Mesothelial cell of epicardium (in vitro differentiated cells): Measurements from ENCODE around the gene PCYOX1L. TPM values are rescaled to one million over a fixed set of nuclear protein-coding genes. Genes with fewer than 3 reads are reported as not detected.

ENCODE experiments used
- DNase-seq, 2 experiments: peaks; one replicate each; pipeline ENCODE4 v3.0.0; 2021; ENCODE audit warnings: low spot score in 2 of 2; ENCODE audit not compliant: unreplicated experiment in 2 of 2
- H3K27ac Mint-ChIP-seq: 2 replicates; pipeline ENCODE4 v1.8.0; 2021; ENCODE audit warnings: mixed read lengths
- H3K27me3 Mint-ChIP-seq: 2 replicates; pipeline ENCODE4 v1.8.0; 2021; ENCODE audit warnings: low read depth, mixed read lengths
- H3K36me3 Mint-ChIP-seq: 2 replicates; pipeline ENCODE4 v1.8.0; 2021; ENCODE audit warnings: mixed read lengths
- H3K4me1 Mint-ChIP-seq: 2 replicates; pipeline ENCODE4 v1.8.0; 2021; ENCODE audit warnings: mixed read lengths
- H3K4me3 Mint-ChIP-seq: 2 replicates; pipeline ENCODE4 v1.8.0; 2021; ENCODE audit warnings: mild to moderate bottlenecking, moderate library complexity, mixed read lengths
- H3K9me3 Mint-ChIP-seq: 2 replicates; pipeline ENCODE4 v1.8.0; 2021; ENCODE audit warnings: mixed read lengths
- CTCF ChIP-seq: fragments of 200-600 bp; sonication (generic); IDR thresholded peaks from one replicate; pipeline ENCODE4 v1.5.0; 2021; ENCODE audit warnings: antibody characterized with exemption; ENCODE audit not compliant: unreplicated experiment
- total RNA-seq: library from RNA; stranded (reverse); gene quantifications from 3 replicates; pipeline ENCODE4 v1.2.1, GENCODE V29; 2021

Gene PCYOX1L
- total RNA-seq, 1 donor from 2014 or later: 23.2 TPM

DNA sequence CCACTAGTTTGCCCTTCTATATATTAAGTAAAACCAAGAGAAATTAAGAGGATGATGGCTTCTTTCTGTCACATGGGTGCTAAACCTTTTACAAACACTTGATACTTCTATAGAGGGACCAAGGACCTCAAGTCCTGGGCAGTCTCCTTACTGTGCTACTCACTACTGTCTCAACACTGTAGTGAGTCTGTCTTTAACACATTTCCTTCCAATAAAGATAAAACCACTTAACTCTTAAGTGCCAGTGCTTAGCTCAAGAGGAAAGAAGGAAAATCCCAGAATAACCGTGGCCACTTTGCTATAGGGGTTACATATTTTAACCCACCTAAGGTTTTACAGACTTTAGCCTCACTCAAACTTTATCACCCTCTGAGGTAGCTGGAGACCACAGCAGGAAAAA lies 16.9 kb upstream of the PCYOX1L start:
- no peak for DNase-seq
- no peak for TF ChIP-seq CTCF
- Mint-ChIP-seq H3K36me3 (no peaks in the 10 kb centered on the region), H3K27ac (no peak overlapping the region), H3K27me3 (peaks cover 4% of the 10 kb centered on the region), H3K9me3 (no peaks in the 10 kb centered on the region), H3K4me1 (peaks cover 27% of the 10 kb centered on the region), H3K4me3 (no peak overlapping the region)

DNA sequence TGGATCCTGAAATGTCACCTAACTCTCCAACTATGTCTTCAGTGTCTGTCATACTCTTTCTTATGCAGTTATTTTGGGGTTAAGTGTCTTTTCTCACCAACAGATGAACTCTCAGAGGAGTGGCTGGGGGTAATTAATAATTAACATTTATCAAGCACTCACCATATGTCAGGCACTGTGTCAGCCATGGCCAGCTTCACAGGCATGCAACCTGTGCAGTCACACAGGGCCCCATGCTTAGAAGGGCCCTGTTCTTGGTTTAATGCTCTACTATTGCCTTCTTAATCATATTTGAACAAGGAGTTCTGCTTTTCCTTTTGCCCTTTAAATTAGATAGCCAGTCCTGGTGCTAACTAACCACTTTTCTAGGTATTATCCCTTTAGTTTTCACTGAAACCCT lies 16.0 kb upstream of the PCYOX1L start:
- peaks cover 29% of the 10 kb centered on the region for H3K4me1 Mint-ChIP-seq
- no peak for DNase-seq
- H3K27ac Mint-ChIP-seq: no peak overlapping the region
- no peaks in the 10 kb centered on the region for H3K9me3 Mint-ChIP-seq
- H3K4me3 Mint-ChIP-seq: no peak overlapping the region
- no peak for TF ChIP-seq CTCF
- H3K27me3 Mint-ChIP-seq: peaks cover 4% of the 10 kb centered on the region
- H3K36me3 Mint-ChIP-seq: no peaks in the 10 kb centered on the region

DNA sequence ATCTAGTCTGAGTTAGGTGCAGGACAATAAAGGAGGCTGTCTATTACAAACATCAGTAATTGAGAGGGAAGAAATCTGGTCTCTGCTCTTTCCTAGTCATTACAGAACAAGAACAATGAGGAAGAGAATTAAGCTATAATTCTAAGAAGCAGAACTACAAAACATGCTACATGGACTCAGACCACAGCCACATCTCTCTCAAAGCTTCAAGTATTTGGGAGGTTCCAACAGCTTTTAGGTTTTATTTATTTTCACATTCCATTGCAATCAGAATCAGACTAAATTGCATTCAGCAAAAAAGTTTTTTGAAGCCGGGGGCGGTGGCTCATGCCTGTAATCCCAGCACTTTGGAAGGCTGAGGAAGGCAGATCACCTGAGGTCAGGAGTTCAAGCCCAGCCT lies 13.7 kb upstream of the PCYOX1L start:
- no peaks in the 10 kb centered on the region for H3K9me3 Mint-ChIP-seq
- no peak for TF ChIP-seq CTCF
- peaks cover 2% of the 10 kb centered on the region for H3K27me3 Mint-ChIP-seq
- H3K36me3 Mint-ChIP-seq: peaks cover 4% of the 10 kb centered on the region
- H3K4me3 Mint-ChIP-seq: peak overlapping the region; percentile 90
- H3K27ac Mint-ChIP-seq: peak overlapping the region; percentile 57
- H3K4me1 Mint-ChIP-seq: peaks cover 30% of the 10 kb centered on the region
- no peak for DNase-seq

- Mint-ChIP-seq H3K9me3 (no peaks in the 10 kb centered on the region), H3K27me3 (peaks cover 2% of the 10 kb centered on the region), H3K27ac (peak within 1 kb of the TSS; percentile 96), H3K4me3 (peak within 1 kb of the TSS; percentile 90), H3K4me1 (peaks cover 30% of the 10 kb centered on the region), H3K36me3 (peaks cover 13% of the 10 kb centered on the region)
- TF ChIP-seq CTCF: no peak
- peak; percentile 84 to 91 for DNase-seq
Measured at GRCh38 chr5:149345147-149345891, 12.5 kb upstream of the PCYOX1L start, which contains the start of gene GRPEL2. TSS of gene GRPEL2 (plus strand) at chr5:149345499. CDS start at chr5:149345540, 41 bp downstream.

DNA sequence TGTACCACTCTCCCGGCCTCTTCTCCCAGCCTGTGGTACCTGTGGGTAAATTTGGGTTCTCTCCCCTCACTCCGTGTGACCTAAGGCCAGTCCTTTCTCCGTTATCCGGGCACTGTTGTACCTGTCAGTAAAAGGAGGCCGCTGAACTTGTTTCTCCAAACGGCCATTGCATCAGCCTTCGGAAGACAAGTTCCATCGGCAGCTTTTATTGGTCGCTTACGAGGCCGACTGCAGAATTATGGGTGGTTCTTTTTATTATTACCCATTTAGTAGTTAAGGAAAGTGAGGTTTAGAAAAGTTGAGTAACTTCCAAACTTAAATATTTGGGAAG lies 12.0 kb upstream of the PCYOX1L start:
- Mint-ChIP-seq H3K4me1 (peaks cover 30% of the 10 kb centered on the region), H3K9me3 (no peaks in the 10 kb centered on the region), H3K27ac (peak overlapping the region; percentile 96), H3K36me3 (peaks cover 19% of the 10 kb centered on the region), H3K4me3 (peak overlapping the region; percentile 90), H3K27me3 (peaks cover 2% of the 10 kb centered on the region)
- no peak for DNase-seq
- no peak for TF ChIP-seq CTCF
